Mesodermal cell (in vitro differentiated cells): ENCODE data around the gene DUSP6.

ENCODE experiments used
- H3K27ac ChIP-seq: 2 replicates; pipeline ENCODE4 v1.7.0; 2013; ENCODE audit warnings: mild to moderate bottlenecking, low read depth, low read length, moderate library complexity; ENCODE audit not compliant: severe bottlenecking
- H3K36me3 ChIP-seq: 2 replicates; pipeline ENCODE4 v1.7.1; 2013; ENCODE audit warnings: mild to moderate bottlenecking, low read length, moderate library complexity; ENCODE audit not compliant: control insufficient read depth, insufficient read depth
- H3K4me1 ChIP-seq: one replicate; pipeline ENCODE4 v1.7.1; 2013; ENCODE audit warnings: mild to moderate bottlenecking, low read length; ENCODE audit not compliant: insufficient read depth, control insufficient read depth, poor library complexity, severe bottlenecking
- H3K4me3 ChIP-seq: 2 replicates; pipeline ENCODE4 v1.7.0; 2013; ENCODE audit warnings: low read length, control low read depth, mild to moderate bottlenecking; ENCODE audit not compliant: insufficient read depth, poor library complexity, severe bottlenecking; ENCODE audit errors: extremely low read depth
- H3K9me3 ChIP-seq: 2 replicates; pipeline ENCODE4 v1.7.1; 2013; ENCODE audit warnings: mild to moderate bottlenecking, low read length, moderate library complexity; ENCODE audit not compliant: control insufficient read depth
- WGBS, 2 experiments: methylation state at CpG; one replicate each; pipeline ENCODE4 v1.1.5; 2013; ENCODE audit warnings: missing lambda C conversion rate in 2 of 2; ENCODE audit not compliant: insufficient coverage in 2 of 2; 5-methylcytosine and 5-hydroxymethylcytosine counted together

DUSP6 gene

DNA sequence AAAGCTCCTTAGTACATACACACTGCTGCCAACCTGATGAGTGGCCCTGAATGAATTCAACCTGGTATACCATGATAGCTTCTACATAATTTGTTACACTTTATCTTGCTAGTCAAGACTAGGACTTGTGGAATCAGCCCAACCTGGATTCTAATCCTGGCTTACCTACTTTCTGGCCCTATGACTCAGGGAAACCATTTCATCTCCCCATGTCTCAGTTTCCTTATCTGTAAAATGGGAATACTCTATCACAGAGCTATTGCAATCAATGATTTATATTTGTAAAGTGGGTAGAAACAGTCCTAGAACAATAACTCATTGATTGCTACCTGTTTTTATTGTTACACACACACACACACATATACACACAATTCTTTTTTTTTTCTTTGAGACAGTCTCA lies 6.5 kb upstream of the DUSP6 start:
- H3K36me3 ChIP-seq, result no peaks in the 10 kb centered on the region
- H3K4me1 ChIP-seq, result peaks cover 24% of the 10 kb centered on the region
- H3K4me3 ChIP-seq, result no peak overlapping the region
- no peaks in the 10 kb centered on the region for H3K9me3 ChIP-seq
- no peak overlapping the region for H3K27ac ChIP-seq

DNA sequence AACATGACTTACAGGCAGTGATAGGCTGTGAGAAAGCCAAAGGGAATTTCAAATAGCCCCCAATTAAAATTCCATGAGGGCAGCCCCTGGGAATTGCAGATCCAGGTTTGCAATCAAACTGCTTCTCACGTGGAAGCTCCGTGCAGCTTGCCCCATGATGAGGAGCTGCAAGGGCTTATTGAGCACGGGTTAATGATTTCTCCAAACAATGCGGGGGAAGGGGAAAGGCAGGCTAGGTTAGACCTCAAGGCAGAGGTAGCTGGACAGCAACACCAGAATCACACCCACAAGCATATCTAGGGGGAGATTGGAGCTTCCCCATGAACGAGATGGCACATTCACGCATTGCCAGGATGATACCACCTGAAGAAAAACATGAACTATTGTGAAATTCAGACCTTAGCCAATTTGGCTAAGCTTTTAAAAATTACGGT lies 5.0 kb upstream of the DUSP6 start:
- Histone ChIP-seq H3K4me1 (peaks cover 24% of the 10 kb centered on the region), H3K36me3 (no peaks in the 10 kb centered on the region), H3K9me3 (no peaks in the 10 kb centered on the region), H3K4me3 (no peak overlapping the region), H3K27ac (peak overlapping the region; percentile 43)
- WGBS, 2 experiments, result 52 to 68% methylated on average over 4 of the region's 7 CpGs

DNA sequence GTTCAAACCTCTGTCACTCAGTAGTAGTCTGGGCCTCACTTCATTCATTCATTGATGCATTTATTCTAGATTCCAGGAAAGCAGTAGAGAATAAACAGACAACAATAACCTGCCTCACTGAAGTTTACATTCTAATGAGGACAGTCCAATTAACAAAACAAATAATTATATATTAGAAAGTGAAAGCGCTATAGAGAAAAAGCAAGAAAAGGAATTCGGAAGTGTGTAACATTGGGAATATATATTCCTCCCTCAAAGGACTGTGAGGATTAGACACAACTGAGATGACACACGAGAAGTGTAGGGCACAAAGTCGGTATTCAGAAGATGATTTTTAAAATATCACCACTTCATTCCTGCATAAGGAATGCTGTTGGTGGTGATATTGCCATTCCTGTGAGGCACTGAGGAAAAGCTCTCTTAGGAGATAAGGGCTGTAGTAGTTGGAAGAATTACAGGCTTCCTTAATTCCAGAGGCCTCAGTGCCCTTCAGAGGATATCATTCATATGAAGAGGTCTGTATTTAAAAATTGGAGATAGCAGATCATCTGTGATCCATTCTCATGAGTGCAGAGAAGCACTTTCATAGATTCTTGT lies 3.9 kb upstream of the DUSP6 start:
- Histone ChIP-seq H3K4me1 (peaks cover 24% of the 10 kb centered on the region), H3K27ac (peak overlapping the region; percentile 43), H3K9me3 (no peaks in the 10 kb centered on the region), H3K4me3 (no peak overlapping the region), H3K36me3 (peaks cover under 1% of the 10 kb centered on the region)
- WGBS, 2 experiments, result 100% methylated on average over 1 of the region's 4 CpGs; no CpG with 5 or more reads in 1 of the 2 experiments

- peak overlapping the region; percentile 97 for H3K4me3 ChIP-seq
- peaks cover 8% of the 10 kb centered on the region for H3K36me3 ChIP-seq
- 40 to 43% methylated on average over 10 to 15 of the region's 18 CpGs for WGBS, 2 experiments
- H3K4me1 ChIP-seq, result peaks cover 24% of the 10 kb centered on the region
- no peaks in the 10 kb centered on the region for H3K9me3 ChIP-seq
- peak overlapping the region; percentile 99 for H3K27ac ChIP-seq
Measured at GRCh38 chr12:89355243-89356068, 3.2 kb upstream of the DUSP6 start.

DNA sequence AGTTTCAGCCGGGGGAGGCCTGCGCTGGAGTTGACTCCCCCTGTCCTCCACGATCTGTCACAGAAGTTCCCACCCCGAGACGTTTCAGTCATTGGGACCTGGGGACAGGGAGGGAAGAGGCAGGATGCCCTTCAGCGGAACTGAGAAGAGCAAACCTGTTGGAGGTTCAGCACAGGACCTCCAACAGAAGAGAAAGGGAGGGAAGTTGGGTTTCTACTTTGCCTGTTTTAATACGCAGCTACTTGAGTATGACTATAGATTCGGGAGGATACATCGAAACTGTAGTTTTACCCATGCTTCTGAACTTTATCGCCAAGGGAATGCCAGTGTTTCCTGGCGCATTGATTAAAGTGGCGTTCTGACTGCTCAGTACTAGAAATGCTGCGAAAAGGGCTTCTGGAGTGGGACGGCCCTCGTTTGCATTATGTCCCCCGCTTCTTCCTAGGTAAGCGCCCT lies 2.3 kb upstream of the DUSP6 start:
- no peaks in the 10 kb centered on the region for H3K9me3 ChIP-seq
- H3K36me3 ChIP-seq, result peaks cover 16% of the 10 kb centered on the region
- peaks cover 24% of the 10 kb centered on the region for H3K4me1 ChIP-seq
- H3K27ac ChIP-seq, result peak overlapping the region; percentile 99
- peak overlapping the region; percentile 97 for H3K4me3 ChIP-seq
- 1 to 2% methylated on average over 14 to 15 of the region's 17 CpGs for WGBS, 2 experiments

DNA sequence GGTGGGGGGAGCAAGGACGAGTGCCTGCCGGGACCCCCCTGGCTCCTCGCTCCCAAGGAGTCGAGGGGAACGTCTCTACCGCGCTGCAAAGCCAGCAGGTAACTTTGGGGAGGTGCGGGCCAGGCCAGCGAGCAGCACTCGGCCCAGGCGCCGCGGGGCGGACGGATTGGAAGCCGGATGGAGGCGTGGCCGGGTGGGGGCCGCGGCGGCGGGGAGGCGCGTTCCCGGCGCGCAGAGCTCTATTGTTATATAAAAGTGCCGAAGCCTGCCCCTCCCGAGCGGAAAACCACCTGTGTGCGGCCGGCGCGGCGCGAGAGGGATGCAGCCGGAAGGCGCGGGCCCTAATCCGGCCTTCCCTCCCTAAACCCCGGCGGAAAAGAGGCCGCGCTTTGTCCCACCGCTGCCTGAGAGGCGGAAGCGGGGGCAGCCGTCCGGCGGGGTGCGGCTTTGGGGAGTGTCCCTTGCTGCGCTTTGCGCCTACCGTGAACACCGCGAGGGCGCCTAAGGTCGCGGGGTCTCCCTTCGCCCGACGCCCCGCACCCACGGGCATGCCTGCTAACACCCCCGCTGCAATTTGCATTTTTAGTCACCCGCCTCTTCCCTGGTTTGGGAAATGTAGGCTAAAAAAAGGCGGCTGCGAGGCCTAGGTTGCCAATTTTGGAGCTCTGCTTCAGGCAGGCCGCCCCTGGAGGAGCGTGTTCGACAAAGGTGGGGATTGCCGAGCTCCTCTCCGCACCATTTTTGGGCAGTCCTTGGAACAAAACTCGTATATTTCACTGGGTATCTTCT lies 1.7 kb upstream of the DUSP6 start:
- Histone ChIP-seq H3K4me1 (peaks cover 24% of the 10 kb centered on the region), H3K4me3 (peak overlapping the region; percentile 97), H3K27ac (peak overlapping the region; percentile 99), H3K36me3 (peaks cover 22% of the 10 kb centered on the region), H3K9me3 (no peaks in the 10 kb centered on the region)
- 0 to 1% methylated on average over 48 to 58 of the region's 74 CpGs for WGBS, 2 experiments

DNA sequence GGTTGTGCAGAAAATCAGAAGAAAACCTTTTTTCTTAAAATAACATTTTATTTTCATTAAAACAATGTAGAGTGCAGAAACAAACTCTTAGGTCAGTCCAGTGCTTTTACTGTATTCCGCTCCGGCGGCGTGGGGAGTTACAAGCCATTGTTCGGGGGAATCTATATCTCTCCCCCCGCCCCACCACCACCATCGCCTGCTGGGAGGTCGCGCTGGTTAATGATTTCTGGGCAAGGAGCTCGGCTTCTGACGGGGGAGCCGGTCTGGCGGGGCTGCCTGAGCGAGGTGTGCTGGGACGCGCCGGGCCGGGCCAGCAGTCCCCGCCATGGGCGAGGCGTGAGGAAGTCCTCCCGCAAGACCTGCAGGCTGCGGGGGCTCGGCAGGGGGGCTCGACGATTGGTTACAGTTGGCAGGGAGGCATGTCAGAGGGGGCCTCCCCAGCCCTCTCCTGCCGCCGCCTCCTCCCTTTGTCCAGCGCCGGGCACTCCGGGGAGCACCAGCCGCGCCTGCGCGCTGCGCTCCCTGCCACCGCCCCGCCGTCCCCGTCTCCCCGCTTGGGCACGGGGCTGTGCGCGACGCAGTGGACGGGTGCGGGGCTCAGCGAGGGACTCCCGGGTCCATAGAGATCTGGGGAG lies 1.0 kb upstream of the DUSP6 start:
- Histone ChIP-seq H3K27ac (peak overlapping the region; percentile 99), H3K4me3 (peak overlapping the region; percentile 97), H3K4me1 (peaks cover 24% of the 10 kb centered on the region), H3K9me3 (no peaks in the 10 kb centered on the region), H3K36me3 (peaks cover 29% of the 10 kb centered on the region)
- WGBS, 2 experiments, result 0% methylated on average over 10 to 37 of the region's 49 CpGs

DNA sequence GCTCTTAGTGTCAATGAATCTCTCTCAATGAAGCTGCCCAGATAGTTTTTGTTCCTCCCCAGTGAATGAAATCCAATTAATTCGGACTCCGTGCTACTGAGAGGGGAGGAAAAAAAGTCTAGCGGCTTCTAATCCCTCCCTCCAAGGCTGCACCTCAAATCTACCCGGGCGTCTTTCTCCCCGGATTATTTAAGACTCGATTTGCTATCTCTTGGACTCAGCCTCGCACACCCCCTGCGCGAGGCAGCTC lies 134 bp downstream of the DUSP6 start:
- peaks cover 22% of the 10 kb centered on the region for H3K4me1 ChIP-seq
- H3K4me3 ChIP-seq, result peak overlapping the region; percentile 97
- H3K36me3 ChIP-seq, result peaks cover 40% of the 10 kb centered on the region
- 0% methylated on average over 7 of the region's 10 CpGs; no CpG with 5 or more reads in 1 of the 2 experiments for WGBS, 2 experiments
- no peaks in the 10 kb centered on the region for H3K9me3 ChIP-seq
- H3K27ac ChIP-seq, result peak overlapping the region; percentile 99

GRCh38 chr12:89351489-89352241 lies 636 bp downstream of the DUSP6 start:
- Histone ChIP-seq H3K27ac (peak overlapping the region; percentile 99), H3K4me1 (peaks cover 21% of the 10 kb centered on the region), H3K4me3 (peak overlapping the region; percentile 97)

More at GRCh38 chr12:89351489-89352241, 636 bp downstream of the DUSP6 start:
- Histone ChIP-seq H3K36me3 (peaks cover 45% of the 10 kb centered on the region), H3K9me3 (no peaks in the 10 kb centered on the region)
- WGBS, 2 experiments, result 0% methylated on average over 82 to 85 of the region's 87 CpGs
